Measurements from ENCODE around the gene LSAMP. TPM values are rescaled to one million over a fixed set of nuclear protein-coding genes. Genes with fewer than 3 reads are reported as not detected.

LSAMP gene
- polyA plus RNA-seq, 1 of the 3 experiments (the other 2 are of a cell fraction), result 6.6 TPM

GRCh38 chr3:116417151-116417550 lies 28.1 kb downstream of the LSAMP start:
- no peak overlapping the region for H3K9ac ChIP-seq
- H3K79me2 ChIP-seq (ENCODE audit: insufficient read depth), result no peaks in the 10 kb centered on the region
- H3K4me2 ChIP-seq, result no peak overlapping the region
- 23% methylated on average over 1 of the region's 1 CpG for WGBS (ENCODE audit: low lambda C conversion rate)
- no peak for TF ChIP-seq RXRA (IDR thresholded peaks at IDR 0.05; ENCODE audit: borderline replicate concordance, low read depth)
- TF ChIP-seq, protein P1, sequence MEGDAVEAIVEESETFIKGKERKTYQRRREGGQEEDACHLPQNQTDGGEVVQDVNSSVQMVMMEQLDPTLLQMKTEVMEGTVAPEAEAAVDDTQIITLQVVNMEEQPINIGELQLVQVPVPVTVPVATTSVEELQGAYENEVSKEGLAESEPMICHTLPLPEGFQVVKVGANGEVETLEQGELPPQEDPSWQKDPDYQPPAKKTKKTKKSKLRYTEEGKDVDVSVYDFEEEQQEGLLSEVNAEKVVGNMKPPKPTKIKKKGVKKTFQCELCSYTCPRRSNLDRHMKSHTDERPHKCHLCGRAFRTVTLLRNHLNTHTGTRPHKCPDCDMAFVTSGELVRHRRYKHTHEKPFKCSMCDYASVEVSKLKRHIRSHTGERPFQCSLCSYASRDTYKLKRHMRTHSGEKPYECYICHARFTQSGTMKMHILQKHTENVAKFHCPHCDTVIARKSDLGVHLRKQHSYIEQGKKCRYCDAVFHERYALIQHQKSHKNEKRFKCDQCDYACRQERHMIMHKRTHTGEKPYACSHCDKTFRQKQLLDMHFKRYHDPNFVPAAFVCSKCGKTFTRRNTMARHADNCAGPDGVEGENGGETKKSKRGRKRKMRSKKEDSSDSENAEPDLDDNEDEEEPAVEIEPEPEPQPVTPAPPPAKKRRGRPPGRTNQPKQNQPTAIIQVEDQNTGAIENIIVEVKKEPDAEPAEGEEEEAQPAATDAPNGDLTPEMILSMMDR (IDR thresholded peaks at IDR 0.05), result no peak
- TF ChIP-seq FOSL2 (IDR thresholded peaks at IDR 0.05; ENCODE audit: borderline replicate concordance, low read depth), result no peak
- no peak for TF ChIP-seq GATA2 (CRISPR knock-in tag; IDR thresholded peaks at IDR 0.05)
- TF ChIP-seq, protein P2, sequence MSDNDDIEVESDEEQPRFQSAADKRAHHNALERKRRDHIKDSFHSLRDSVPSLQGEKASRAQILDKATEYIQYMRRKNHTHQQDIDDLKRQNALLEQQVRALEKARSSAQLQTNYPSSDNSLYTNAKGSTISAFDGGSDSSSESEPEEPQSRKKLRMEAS (IDR thresholded peaks at IDR 0.05; ENCODE audit: low read depth), result no peak
- no peak for TF ChIP-seq POLR2AphosphoS5 (IDR thresholded peaks at IDR 0.05; ENCODE audit: low read depth, low read length)
- no peak for TF ChIP-seq FOXM1 (IDR thresholded peaks at IDR 0.05; ENCODE audit: low read depth)
- no peak for TF ChIP-seq RCOR1 (IDR thresholded peaks at IDR 0.05; ENCODE audit: low read length)
- TF ChIP-seq, protein P3, sequence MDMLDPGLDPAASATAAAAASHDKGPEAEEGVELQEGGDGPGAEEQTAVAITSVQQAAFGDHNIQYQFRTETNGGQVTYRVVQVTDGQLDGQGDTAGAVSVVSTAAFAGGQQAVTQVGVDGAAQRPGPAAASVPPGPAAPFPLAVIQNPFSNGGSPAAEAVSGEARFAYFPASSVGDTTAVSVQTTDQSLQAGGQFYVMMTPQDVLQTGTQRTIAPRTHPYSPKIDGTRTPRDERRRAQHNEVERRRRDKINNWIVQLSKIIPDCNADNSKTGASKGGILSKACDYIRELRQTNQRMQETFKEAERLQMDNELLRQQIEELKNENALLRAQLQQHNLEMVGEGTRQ (IDR thresholded peaks at IDR 0.05; ENCODE audit: borderline replicate concordance, low read depth, low read length), result no peak
- TF ChIP-seq YY1 (IDR thresholded peaks at IDR 0.05; ENCODE audit: low read depth), result no peak
- no peak for TF ChIP-seq TCF12 (IDR thresholded peaks at IDR 0.05)
- no peak for TF ChIP-seq PBX3 (IDR thresholded peaks at IDR 0.05)
- no peak for TF ChIP-seq SIN3A (IDR thresholded peaks at IDR 0.05; ENCODE audit: borderline replicate concordance, low read depth, low read length)
- no peak for TF ChIP-seq MEF2A (IDR thresholded peaks at IDR 0.05; ENCODE audit: borderline replicate concordance, low read depth)
- H3K9me3 ChIP-seq, result no peaks in the 10 kb centered on the region
- POLR2A ChIA-PET, result no interaction called here
- no peaks in the 10 kb centered on the region for H3K9me2 ChIP-seq
- no peaks in the 10 kb centered on the region for H3F3A ChIP-seq (replicated peaks; ENCODE audit: insufficient read depth)
- no peak overlapping the region for H3K4me3 ChIP-seq (ENCODE audit: low read depth in 2 of 2, low read length in 1 of 2)
- H3K4me1 ChIP-seq (ENCODE audit: control insufficient read depth in 1 of 2, insufficient read depth in 2 of 2, low read depth in 1 of 2, low read length in 1 of 2), result no peaks in the 10 kb centered on the region
- no peak overlapping the region for H3K27ac ChIP-seq (ENCODE audit: low read depth in 2 of 2, low read length in 1 of 2)
- H3K27me3 ChIP-seq (ENCODE audit: insufficient read depth), result no peaks in the 10 kb centered on the region
- no peak for DNase-seq
- no peaks in the 10 kb centered on the region for H4K20me1 ChIP-seq (ENCODE audit: insufficient read depth)
- H2AFZ ChIP-seq (ENCODE audit: low read depth), result no peak overlapping the region
- no peaks in the 10 kb centered on the region for H3K36me3 ChIP-seq (replicated peaks in 1 of 2; ENCODE audit: control insufficient read depth in 1 of 2, insufficient read depth in 2 of 2, low read length in 1 of 2)
- CTCF ChIA-PET, result no interaction called here

DNA sequence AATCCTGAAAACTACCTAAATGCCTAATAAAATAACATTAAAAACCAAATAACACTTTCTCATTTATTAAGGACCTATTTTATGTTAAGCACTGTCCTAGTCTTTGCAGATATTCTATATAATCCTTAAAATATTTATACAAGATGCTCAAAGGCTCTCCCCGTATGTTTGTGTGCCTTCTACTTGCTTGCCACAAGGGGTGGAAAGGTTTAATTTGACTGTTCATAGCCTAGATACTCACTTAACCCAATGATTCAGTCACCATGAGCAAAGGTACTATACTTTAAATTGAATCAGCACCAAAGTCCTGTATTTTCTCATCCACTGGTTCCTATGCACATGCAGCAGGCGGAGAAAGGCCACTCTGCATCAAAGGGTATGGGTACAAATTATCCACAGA lies 32.0 kb downstream of the LSAMP start:
- Histone ChIP-seq H3K27ac (ENCODE audit: low read depth in 2 of 2, low read length in 1 of 2) (no peak overlapping the region), H4K20me1 (ENCODE audit: insufficient read depth) (no peaks in the 10 kb centered on the region), H3K9ac (no peak overlapping the region), H2AFZ (ENCODE audit: low read depth) (no peak overlapping the region), H3K27me3 (ENCODE audit: insufficient read depth) (no peaks in the 10 kb centered on the region), H3K79me2 (ENCODE audit: insufficient read depth) (no peaks in the 10 kb centered on the region), H3K4me3 (ENCODE audit: low read depth in 2 of 2, low read length in 1 of 2) (no peak overlapping the region), H3K9me3 (no peaks in the 10 kb centered on the region), H3K4me2 (no peak overlapping the region), H3K4me1 (ENCODE audit: control insufficient read depth in 1 of 2, insufficient read depth in 2 of 2, low read depth in 1 of 2, low read length in 1 of 2) (no peaks in the 10 kb centered on the region), H3K36me3 (replicated peaks in 1 of 2; ENCODE audit: control insufficient read depth in 1 of 2, insufficient read depth in 2 of 2, low read length in 1 of 2) (no peaks in the 10 kb centered on the region), H3F3A (replicated peaks; ENCODE audit: insufficient read depth) (no peaks in the 10 kb centered on the region), H3K9me2 (no peaks in the 10 kb centered on the region)
- TF ChIP-seq TEAD4 (IDR thresholded peaks at IDR 0.05; ENCODE audit: borderline replicate concordance, insufficient read depth), result no peak
- TF ChIP-seq, protein P1 (IDR thresholded peaks at IDR 0.05), result peak; percentile 27; the same call in 1 of the 2 replicates
- DNase-seq, result no peak
- WGBS (ENCODE audit: low lambda C conversion rate), result 79% methylated on average over 2 of the region's 2 CpGs
- POLR2A ChIA-PET, result no interaction called here
- CTCF ChIA-PET, result no interaction called here

Data from SK-N-SH (cell line).